OCI-LY1 (cell line): Measurements from ENCODE around the gene CCRL2.

Experiments used
- H2AFZ ChIP-seq: fragments of 200-600 bp; sonication (generic), shearing (Covaris generic); 2 replicates; pipeline ENCODE4 v1.6.0; 2014; ENCODE audit warnings: antibody characterized with exemption, mild to moderate bottlenecking, low read length
- H3F3A ChIP-seq: fragments of 200-600 bp; sonication (generic), shearing (Covaris generic); 2 replicates; pipeline ENCODE4 v1.6.0; 2014; ENCODE audit warnings: mild to moderate bottlenecking, antibody characterized with exemption, low read length, moderate library complexity; ENCODE audit not compliant: insufficient read depth
- H3K27ac ChIP-seq: fragments of 200-600 bp; sonication (generic); 2 replicates; pipeline ENCODE4 v1.5.1; 2014; ENCODE audit warnings: low read length, mixed run types, mild to moderate bottlenecking, low read depth; ENCODE audit not compliant: poor library complexity, severe bottlenecking
- H3K27me3 ChIP-seq: fragments of 200-600 bp; sonication (generic); 2 replicates; pipeline ENCODE4 v1.6.0; 2014; ENCODE audit warnings: antibody characterized with exemption, mild to moderate bottlenecking, low read length, moderate library complexity; ENCODE audit not compliant: insufficient read depth
- H3K36me3 ChIP-seq: fragments of 200-600 bp; sonication (generic); 2 replicates; pipeline ENCODE4 v1.6.1; 2014; ENCODE audit warnings: mild to moderate bottlenecking, antibody characterized with exemption, low read length, moderate library complexity, mixed read lengths; ENCODE audit not compliant: insufficient read depth
- H3K4me1 ChIP-seq: fragments of 200-600 bp; sonication (generic); 2 replicates; pipeline ENCODE4 v1.5.1; 2014; ENCODE audit warnings: mild to moderate bottlenecking, low read length, moderate library complexity; ENCODE audit not compliant: insufficient read depth, severe bottlenecking
- H3K4me2 ChIP-seq: fragments of 200-600 bp; sonication (generic), shearing (Covaris generic); 2 replicates; pipeline ENCODE4 v1.6.1; 2014; ENCODE audit warnings: low read length
- H3K4me3 ChIP-seq: fragments of 200-600 bp; sonication (generic); 2 replicates; pipeline ENCODE4 v1.5.1; 2014; ENCODE audit warnings: low read length, low read depth, mild to moderate bottlenecking, mixed read lengths; ENCODE audit not compliant: poor library complexity, severe bottlenecking
- H3K79me2 ChIP-seq: fragments of 200-600 bp; shearing (Covaris generic); 2 replicates; pipeline ENCODE4 v1.6.1; 2016; ENCODE audit warnings: mixed run types, low read length, mixed read lengths; ENCODE audit not compliant: insufficient read depth
- H3K9ac ChIP-seq: fragments of 200-600 bp; sonication (generic), shearing (Covaris generic); 2 replicates; pipeline ENCODE4 v1.6.1; 2014; ENCODE audit warnings: mild to moderate bottlenecking, low read length, mixed read lengths
- H3K9me2 ChIP-seq: fragments of 200-600 bp; sonication (generic), shearing (Covaris generic); 2 replicates; pipeline ENCODE4 v1.6.1; 2014; ENCODE audit warnings: low read depth, mild to moderate bottlenecking, low read length, mixed read lengths
- H3K9me3 ChIP-seq: fragments of 200-600 bp; shearing (Covaris generic); 2 replicates; pipeline ENCODE4 v1.6.1; 2014; ENCODE audit warnings: low read length, mixed read lengths
- H4K20me1 ChIP-seq: fragments of 200-600 bp; sonication (generic), shearing (Covaris generic); 2 replicates; pipeline ENCODE4 v1.6.0; 2016; ENCODE audit warnings: mild to moderate bottlenecking, low read length; ENCODE audit not compliant: insufficient read depth
- EZH2 ChIP-seq: fragments of 200-600 bp; sonication (generic), shearing (Covaris generic); IDR thresholded peaks from 2 replicates; pipeline ENCODE4 v1.8.0; 2017; ENCODE audit warnings: borderline replicate concordance, mixed run types, mild to moderate bottlenecking, antibody characterized with exemption, low read length, moderate library complexity, mixed read lengths
- TF ChIP-seq, protein P1 (sequence below): fragments of 200-600 bp; sonication (generic), shearing (Covaris generic); IDR thresholded peaks from 2 replicates; pipeline ENCODE4 v1.5.1; 2017; ENCODE audit warnings: mild to moderate bottlenecking, antibody characterized with exemption, low read length, moderate library complexity, mixed read lengths

Gene CCRL2

DNA sequence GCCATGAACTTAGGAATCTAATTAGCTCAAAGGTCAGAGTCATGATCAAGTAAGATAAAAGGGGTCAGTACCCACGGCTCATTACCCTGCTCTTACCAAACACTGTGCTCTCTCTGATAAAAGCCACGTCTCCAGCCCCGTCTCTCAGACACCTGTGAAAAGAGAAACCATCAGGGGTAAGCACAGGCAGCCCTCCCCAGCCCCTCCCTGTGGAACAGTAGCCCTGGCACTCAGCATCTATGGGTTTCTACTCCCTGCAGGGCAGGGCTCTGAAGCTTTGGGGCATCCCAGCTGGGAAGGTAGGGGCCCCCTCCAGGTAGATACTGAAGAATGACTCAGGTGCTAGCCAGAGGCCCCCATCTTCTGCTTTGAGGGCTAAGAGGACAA is 47.1 kb downstream of the CCRL2 start:
- Histone ChIP-seq H3K79me2 (no peaks in the 10 kb centered on the region), H4K20me1 (no peaks in the 10 kb centered on the region), H2AFZ (no peak overlapping the region), H3K9ac (no peak overlapping the region), H3K27ac (no peak overlapping the region), H3F3A (no peaks in the 10 kb centered on the region), H3K4me2 (no peak overlapping the region), H3K9me2 (no peaks in the 10 kb centered on the region), H3K36me3 (no peaks in the 10 kb centered on the region), H3K4me1 (no peaks in the 10 kb centered on the region), H3K27me3 (no peaks in the 10 kb centered on the region), H3K9me3 (no peaks in the 10 kb centered on the region), H3K4me3 (no peak overlapping the region)
- TF ChIP-seq EZH2 = no peak
- TF ChIP-seq, protein P1, sequence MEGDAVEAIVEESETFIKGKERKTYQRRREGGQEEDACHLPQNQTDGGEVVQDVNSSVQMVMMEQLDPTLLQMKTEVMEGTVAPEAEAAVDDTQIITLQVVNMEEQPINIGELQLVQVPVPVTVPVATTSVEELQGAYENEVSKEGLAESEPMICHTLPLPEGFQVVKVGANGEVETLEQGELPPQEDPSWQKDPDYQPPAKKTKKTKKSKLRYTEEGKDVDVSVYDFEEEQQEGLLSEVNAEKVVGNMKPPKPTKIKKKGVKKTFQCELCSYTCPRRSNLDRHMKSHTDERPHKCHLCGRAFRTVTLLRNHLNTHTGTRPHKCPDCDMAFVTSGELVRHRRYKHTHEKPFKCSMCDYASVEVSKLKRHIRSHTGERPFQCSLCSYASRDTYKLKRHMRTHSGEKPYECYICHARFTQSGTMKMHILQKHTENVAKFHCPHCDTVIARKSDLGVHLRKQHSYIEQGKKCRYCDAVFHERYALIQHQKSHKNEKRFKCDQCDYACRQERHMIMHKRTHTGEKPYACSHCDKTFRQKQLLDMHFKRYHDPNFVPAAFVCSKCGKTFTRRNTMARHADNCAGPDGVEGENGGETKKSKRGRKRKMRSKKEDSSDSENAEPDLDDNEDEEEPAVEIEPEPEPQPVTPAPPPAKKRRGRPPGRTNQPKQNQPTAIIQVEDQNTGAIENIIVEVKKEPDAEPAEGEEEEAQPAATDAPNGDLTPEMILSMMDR = no peak

DNA sequence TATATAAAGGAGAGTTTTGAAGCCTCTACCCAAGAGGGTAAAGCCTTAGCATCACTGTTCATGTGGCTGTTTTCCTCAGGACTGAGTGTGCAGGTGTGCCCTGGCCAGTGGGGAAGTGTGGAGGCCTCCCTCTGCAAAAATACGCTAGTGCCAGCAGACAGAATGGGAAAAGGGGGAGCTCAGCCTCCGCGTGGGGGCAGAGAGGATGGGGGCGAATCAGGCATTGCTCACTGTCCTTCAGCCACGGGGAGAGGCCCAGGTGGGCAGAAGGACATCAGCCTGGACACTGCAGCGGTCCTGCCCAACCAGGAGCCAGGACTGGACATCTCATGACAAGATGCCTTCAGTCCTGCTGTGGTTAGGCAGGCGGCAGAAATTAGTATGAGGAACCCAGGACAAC is 47.5 kb downstream of the CCRL2 start:
- H3K36me3 ChIP-seq = no peaks in the 10 kb centered on the region
- no peak overlapping the region for H3K27ac ChIP-seq
- no peaks in the 10 kb centered on the region for H4K20me1 ChIP-seq
- no peaks in the 10 kb centered on the region for H3K27me3 ChIP-seq
- no peaks in the 10 kb centered on the region for H3K9me3 ChIP-seq
- no peak overlapping the region for H3K4me3 ChIP-seq
- no peak for TF ChIP-seq EZH2
- TF ChIP-seq, protein P1 = no peak
- H3F3A ChIP-seq = no peaks in the 10 kb centered on the region
- no peak overlapping the region for H3K4me2 ChIP-seq
- H2AFZ ChIP-seq = no peak overlapping the region
- H3K79me2 ChIP-seq = no peaks in the 10 kb centered on the region
- H3K9me2 ChIP-seq = no peaks in the 10 kb centered on the region
- H3K4me1 ChIP-seq = no peaks in the 10 kb centered on the region
- no peak overlapping the region for H3K9ac ChIP-seq

DNA sequence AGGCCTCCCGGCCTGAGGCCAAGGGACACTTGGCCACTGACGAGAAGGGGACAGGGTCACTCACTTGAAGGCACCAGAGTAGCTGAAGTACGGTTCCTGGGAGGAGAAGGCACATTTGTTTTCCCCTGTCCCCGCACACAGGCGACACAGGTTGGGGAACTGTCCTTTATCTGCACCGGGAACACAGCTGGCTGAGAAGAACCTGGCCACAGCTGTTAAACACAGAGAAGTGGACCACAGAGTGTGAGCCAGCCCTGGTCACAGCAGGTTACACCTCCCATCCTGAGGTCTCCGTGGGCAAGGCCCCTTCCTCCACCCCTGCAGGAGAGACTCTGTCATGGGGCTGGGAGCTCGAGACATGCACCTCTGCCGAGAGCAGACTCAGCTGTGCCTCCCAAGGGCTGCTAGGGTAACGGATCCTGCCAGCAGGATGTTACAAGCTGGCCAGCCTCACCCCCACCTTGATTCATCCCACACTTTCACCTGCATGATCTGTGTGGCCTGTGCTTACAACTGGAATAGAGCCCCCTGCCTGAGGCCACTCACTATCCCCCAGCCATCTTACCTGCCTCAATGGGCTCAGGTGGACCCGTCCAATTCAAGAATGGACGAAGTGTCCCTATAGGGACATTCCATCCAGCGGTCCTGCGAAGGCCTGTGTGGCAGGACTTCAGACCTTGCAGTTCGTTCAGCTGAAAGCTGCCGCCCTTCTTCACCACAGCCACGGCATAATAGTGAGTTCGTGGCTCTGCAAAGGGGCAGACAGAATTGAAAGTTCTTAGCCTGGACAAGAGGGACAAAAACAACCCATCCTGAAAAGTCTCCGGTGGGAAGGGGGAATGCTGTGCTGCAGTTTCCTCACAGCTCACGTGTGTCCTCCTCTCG is 48.4 kb downstream of the CCRL2 start:
- H2AFZ ChIP-seq = no peak overlapping the region
- no peaks in the 10 kb centered on the region for H4K20me1 ChIP-seq
- no peaks in the 10 kb centered on the region for H3K4me1 ChIP-seq
- no peak overlapping the region for H3K4me2 ChIP-seq
- no peak for TF ChIP-seq EZH2
- TF ChIP-seq, protein P1 = no peak
- no peak overlapping the region for H3K27ac ChIP-seq
- no peaks in the 10 kb centered on the region for H3K27me3 ChIP-seq
- H3K9me3 ChIP-seq = no peaks in the 10 kb centered on the region
- no peaks in the 10 kb centered on the region for H3K79me2 ChIP-seq
- H3K9ac ChIP-seq = no peak overlapping the region
- no peaks in the 10 kb centered on the region for H3K36me3 ChIP-seq
- H3K4me3 ChIP-seq = no peak overlapping the region
- no peaks in the 10 kb centered on the region for H3F3A ChIP-seq
- H3K9me2 ChIP-seq = no peaks in the 10 kb centered on the region
